K562 (cell line): ENCODE measurements around the gene TRPM4. TPM values are rescaled to one million over a fixed set of nuclear protein-coding genes. Genes with fewer than 3 reads are reported as not detected.

Source experiments
- BRF1 ChIP-seq: IDR thresholded peaks from 3 replicates; pipeline ENCODE4 v1.6.1; 2011; ENCODE audit warnings: borderline replicate concordance, mild to moderate bottlenecking; ENCODE audit not compliant: insufficient read length; ENCODE audit errors: extremely low read depth
- CBX8 ChIP-seq: fragments of 200-600 bp; sonication (generic); IDR thresholded peaks from 2 replicates; pipeline ENCODE4 v1.6.1; 2012; ENCODE audit warnings: borderline replicate concordance, mixed run types, low read depth, mild to moderate bottlenecking, moderate library complexity, mixed read lengths, low read length, control low read depth, inconsistent platforms; ENCODE audit not compliant: poor library complexity, severe bottlenecking; ENCODE audit errors: extremely low read depth
- CHCHD3 ChIP-seq: fragments of 250-450 bp; sonication (Bioruptor Pico); IDR thresholded peaks from 2 replicates; pipeline ENCODE4 v2.1.2; 2022; ENCODE audit warnings: mild to moderate bottlenecking
- EZH2 ChIP-seq: IDR thresholded peaks from 2 replicates; pipeline ENCODE4 v1.6.1; 2012; ENCODE audit warnings: low read depth, mild to moderate bottlenecking, inconsistent platforms, low read length, borderline replicate concordance
- FOXJ3 ChIP-seq: sonication (generic); formaldehyde crosslinking; IDR thresholded peaks from 2 replicates; pipeline ENCODE4 v1.4.0; 2020; ENCODE audit warnings: mild to moderate bottlenecking, missing genetic modification reagents
- HES1 ChIP-seq: fragments of 450-650 bp; IDR thresholded peaks from 2 replicates; pipeline ENCODE4 v1.6.1; 2016; ENCODE audit warnings: low read depth, mild to moderate bottlenecking, moderate library complexity
- HMGN3 ChIP-seq: IDR thresholded peaks from 2 replicates; pipeline ENCODE4 v1.6.1; 2011; ENCODE audit warnings: borderline replicate concordance, low read depth, mild to moderate bottlenecking, mixed read lengths, low read length; ENCODE audit not compliant: insufficient read length; ENCODE audit errors: extremely low read depth
- KAT8 ChIP-seq: fragments of 450-650 bp; IDR thresholded peaks from 2 replicates; pipeline ENCODE4 v1.6.1; 2016; ENCODE audit warnings: low read depth, mild to moderate bottlenecking
- MBD1 ChIP-seq: fragments of 250-450 bp; sonication (Bioruptor Pico); IDR thresholded peaks from 2 replicates; pipeline ENCODE4 v1.8.0; 2022; ENCODE audit warnings: inconsistent platforms
- STAT6 ChIP-seq: sonication (generic); formaldehyde crosslinking; IDR thresholded peaks from 2 replicates; pipeline ENCODE4 v1.8.1; 2023; ENCODE audit warnings: mild to moderate bottlenecking, missing genetic modification reagents
- TBL1XR1 ChIP-seq, 2 experiments: IDR thresholded peaks; 2 replicates each; pipeline ENCODE4 v1.6.1; 2012; ENCODE audit warnings: improper control_type of control experiment in 2 of 2, low read length in 2 of 2, mild to moderate bottlenecking in 1 of 2
- XRCC5 ChIP-seq: fragments of 200-400 bp; formaldehyde crosslinking; IDR thresholded peaks from 2 replicates; pipeline ENCODE4 v1.6.1; 2017; ENCODE audit warnings: low read depth, mild to moderate bottlenecking, low read length
- ZNF609 ChIP-seq: sonication (generic); formaldehyde crosslinking; IDR thresholded peaks from 2 replicates; pipeline ENCODE4 v1.8.1; 2023; ENCODE audit warnings: missing genetic modification reagents, mild to moderate bottlenecking, borderline replicate concordance
- ZSCAN32 ChIP-seq: fragments of 450-650 bp; formaldehyde crosslinking; IDR thresholded peaks from 2 replicates; pipeline ENCODE4 v1.4.0; 2020; ENCODE audit warnings: mild to moderate bottlenecking, moderate library complexity
- polyA plus RNA-seq, 8 experiments: library from polyadenylated mRNA; depleted of rRNA in 4 of 8; stranded (reverse) in 5 of 8; unstranded in 3 of 8; fragments of >200 nt; fragmentation: Nextera tagmentation in 2 of 8; fragmentation: Illumina TruSeq in 1 of 8; extraction: Ambion mirVana in 2 of 8; extraction: Trizol in 1 of 8; gene quantifications; 2 replicates each; pipeline versions ENCODE4 v1.2.1 to v1.2.3, GENCODE V29; 2011 to 2014; ENCODE audit warnings: inconsistent platforms in 1 of 8, missing spikeins in 1 of 8
- total RNA-seq, 7 experiments: library from RNA; depleted of rRNA in 6 of 7; stranded (reverse); fragments of >200 nt in 6 of 7; fragmentation: Illumina TruSeq in 2 of 7; extraction: Trizol in 2 of 7; gene quantifications; 2 replicates each; pipeline versions ENCODE4 v1.2.1 to v1.2.3, GENCODE V29; 2011 to 2021; ENCODE audit warnings: low replicate concordance in 1 of 7
- TF ChIP-seq, protein P1 (sequence below): fragments of 150-350 bp; conservative IDR thresholded peaks from 2 replicates; pipeline ENCODE4 v1.6.1; 2014; ENCODE audit warnings: low read length

The TRPM4 gene
- total and polyA plus RNA-seq, 9 of the 15 experiments (the other 6 are each of a cell fraction or from before 2014, with no cell fraction given): 6.5 to 45.4 (median 15.2) TPM

DNA sequence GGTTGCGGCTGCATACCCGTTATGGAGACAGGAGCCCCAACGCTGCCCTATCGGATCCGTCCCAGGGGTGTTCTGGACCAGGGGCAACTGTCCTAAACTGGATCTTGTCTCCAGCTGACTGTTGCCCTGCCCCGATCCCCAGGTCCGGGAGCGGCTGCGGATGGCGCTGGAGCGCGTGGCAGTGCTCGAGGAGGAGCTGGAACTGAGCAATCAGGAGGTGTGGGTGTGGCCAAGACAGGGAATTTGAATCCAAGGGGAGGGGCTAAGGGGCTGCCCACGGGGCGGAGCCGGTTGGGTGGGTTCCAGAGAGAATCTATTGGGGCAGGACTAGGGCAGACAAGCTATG, 28.4 kb upstream of the TRPM4 start (continued):
- TF ChIP-seq EZH2 (no peak), BRF1 (no peak), MBD1 (CRISPR knock-in tag) (no peak), CHCHD3 (CRISPR knock-in tag) (no peak), STAT6 (no peak), FOXJ3 (CRISPR knock-in tag) (no peak), XRCC5 (0 out of 2 replicates have a peak, but pooled peaks have one; percentile 10), TBL1XR1 (IDR thresholded peaks at IDR 0.05; ENCODE audit: low read length in 2 of 2) (no peak), HMGN3 (no peak), HES1 (no peak), ZNF609 (CRISPR knock-in tag) (no peak), CBX8 (no peak), KAT8 (no peak), ZSCAN32 (CRISPR knock-in tag) (no peak)
- TF ChIP-seq, protein P1, sequence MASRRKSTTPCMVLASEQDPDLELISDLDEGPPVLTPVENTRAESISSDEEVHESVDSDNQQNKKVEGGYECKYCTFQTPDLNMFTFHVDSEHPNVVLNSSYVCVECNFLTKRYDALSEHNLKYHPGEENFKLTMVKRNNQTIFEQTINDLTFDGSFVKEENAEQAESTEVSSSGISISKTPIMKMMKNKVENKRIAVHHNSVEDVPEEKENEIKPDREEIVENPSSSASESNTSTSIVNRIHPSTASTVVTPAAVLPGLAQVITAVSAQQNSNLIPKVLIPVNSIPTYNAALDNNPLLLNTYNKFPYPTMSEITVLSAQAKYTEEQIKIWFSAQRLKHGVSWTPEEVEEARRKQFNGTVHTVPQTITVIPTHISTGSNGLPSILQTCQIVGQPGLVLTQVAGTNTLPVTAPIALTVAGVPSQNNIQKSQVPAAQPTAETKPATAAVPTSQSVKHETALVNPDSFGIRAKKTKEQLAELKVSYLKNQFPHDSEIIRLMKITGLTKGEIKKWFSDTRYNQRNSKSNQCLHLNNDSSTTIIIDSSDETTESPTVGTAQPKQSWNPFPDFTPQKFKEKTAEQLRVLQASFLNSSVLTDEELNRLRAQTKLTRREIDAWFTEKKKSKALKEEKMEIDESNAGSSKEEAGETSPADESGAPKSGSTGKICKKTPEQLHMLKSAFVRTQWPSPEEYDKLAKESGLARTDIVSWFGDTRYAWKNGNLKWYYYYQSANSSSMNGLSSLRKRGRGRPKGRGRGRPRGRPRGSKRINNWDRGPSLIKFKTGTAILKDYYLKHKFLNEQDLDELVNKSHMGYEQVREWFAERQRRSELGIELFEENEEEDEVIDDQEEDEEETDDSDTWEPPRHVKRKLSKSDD: no peak
